GM18520 (cell line): Measurements from ENCODE around the gene TCL1A.
"Not testable (repeated sequence)": the region's sequence is repeated elsewhere in the genome, so short reads cannot be mapped to it uniquely, and the experiment has no call there.

Experiments used
- ATAC-seq: cut with Tn5 transposase; IDR thresholded peaks from one replicate; pipeline ENCODE4 v1.9.1; 2021; ENCODE audit not compliant: unreplicated experiment

Gene TCL1A

GRCh38 chr14:95713596-95714371, at the start of gene TCL1A:
Gene TCL1A (minus strand): TSS chr14:95714125. CDS start chr14:95714066, 59 bp downstream.
- ATAC-seq: peak; percentile 44

DNA sequence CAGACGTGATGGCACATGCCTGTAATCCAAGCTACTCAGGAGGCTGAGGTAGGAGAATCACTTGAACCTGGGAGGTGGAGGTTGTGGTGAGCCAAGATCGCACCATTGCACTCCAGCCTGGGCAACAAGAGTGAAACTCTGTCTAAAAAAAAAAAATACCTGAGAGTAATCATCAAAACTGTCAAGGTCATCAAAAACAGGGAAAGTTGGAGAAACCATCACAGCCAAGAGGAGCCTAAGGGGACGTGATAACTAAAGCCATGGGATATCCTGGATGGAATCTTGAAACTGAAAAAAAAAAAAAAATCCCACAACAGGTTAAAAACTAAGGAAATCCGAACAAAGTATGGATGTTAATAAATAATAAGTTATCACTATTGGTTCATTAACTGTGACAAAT, 49.1 kb upstream of the TCL1A start:
- ATAC-seq: not testable (repeated sequence)

DNA sequence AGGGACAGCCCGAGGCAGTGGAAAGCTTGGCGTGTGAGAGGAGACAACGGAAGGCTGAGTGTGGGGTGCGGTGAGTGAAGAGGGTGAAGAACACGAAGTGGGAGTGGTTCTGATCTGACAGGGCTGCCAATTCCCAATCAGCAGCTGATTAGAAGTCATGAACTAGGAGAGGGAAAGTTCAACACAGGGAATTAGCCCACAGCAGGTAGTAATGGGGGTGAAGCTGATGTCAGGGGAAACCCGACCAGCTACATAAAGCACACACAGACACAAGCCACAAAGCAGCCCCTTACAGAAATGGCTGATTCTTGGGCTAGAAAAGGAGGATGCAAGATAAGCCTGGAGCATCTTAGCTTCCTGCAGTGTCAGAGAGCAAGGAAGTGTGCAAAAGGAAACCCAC, 47.5 kb upstream of the TCL1A start:
- ATAC-seq: no peak

- ATAC-seq: no peak
Measured at GRCh38 chr14:95760596-95760995, 46.7 kb upstream of the TCL1A start.

GRCh38 chr14:95759941-95760340, 46.0 kb upstream of the TCL1A start:
- ATAC-seq: no peak

DNA sequence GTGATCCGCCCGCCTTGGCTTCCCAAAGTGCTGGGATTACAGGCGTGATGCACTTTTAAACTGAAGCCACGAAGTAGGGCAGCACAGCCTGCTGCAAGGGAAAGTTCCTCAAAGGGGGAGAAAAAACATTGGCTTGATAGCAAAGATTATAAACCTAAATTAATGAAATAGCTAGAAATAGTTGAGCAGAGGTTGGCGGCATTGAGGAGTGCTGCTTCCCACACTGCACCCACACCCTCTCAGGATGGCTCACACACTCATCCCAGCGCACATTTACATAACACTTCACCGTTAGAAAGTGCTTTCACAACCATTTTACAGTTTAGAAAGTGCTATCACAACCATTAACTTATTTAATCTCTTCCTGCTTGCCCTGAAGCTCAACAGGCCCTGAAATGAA, 44.4 kb upstream of the TCL1A start:
- no peak for ATAC-seq

DNA sequence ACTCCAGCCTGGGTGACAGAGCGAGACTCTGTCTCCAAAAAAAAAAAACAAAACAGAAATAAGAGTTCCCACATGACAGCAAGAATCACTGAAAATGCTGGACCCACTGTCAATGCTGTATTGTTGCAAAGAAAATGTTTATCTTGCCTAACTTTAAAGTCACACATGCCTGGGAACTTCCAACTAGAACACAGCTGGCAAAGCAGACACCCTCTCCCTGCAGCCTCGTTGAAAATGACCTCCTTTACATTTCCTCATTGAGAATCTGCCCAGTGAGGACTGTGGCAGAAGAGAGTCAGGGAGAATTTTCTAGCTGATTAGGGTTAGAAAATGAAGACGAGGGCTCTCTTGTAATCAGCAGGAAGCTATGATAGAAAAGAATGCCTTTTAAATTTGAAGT, 42.8 kb upstream of the TCL1A start:
- ATAC-seq: no peak

GRCh38 chr14:95756127-95756526, 42.2 kb upstream of the TCL1A start:
- ATAC-seq: no peak

- no peak for ATAC-seq
Measured at GRCh38 chr14:95741781-95742180, 27.9 kb upstream of the TCL1A start.

- ATAC-seq: no peak
Measured at GRCh38 chr14:95741038-95741490, 27.1 kb upstream of the TCL1A start.

GRCh38 chr14:95739356-95739755, 25.4 kb upstream of the TCL1A start:
- ATAC-seq: no peak

DNA sequence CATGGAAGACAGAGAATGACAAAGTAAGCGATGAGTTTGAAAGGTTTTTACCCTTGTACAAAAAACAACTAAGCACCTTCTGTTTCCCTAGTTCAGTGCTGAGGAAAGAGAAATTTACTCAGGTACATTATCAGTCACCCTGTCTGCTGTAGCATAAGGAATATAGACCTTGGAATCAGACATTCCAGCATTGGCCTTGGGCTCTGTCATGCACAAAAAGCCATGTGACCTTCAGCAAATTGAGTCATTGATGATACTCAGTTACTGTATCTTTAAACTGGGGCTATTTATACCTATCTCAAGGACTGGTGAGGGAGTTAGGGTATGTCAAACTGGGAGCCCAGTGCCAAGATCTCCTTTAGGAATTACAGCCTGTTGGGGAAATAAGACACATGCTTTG, 19.3 kb upstream of the TCL1A start:
- ATAC-seq: no peak

DNA sequence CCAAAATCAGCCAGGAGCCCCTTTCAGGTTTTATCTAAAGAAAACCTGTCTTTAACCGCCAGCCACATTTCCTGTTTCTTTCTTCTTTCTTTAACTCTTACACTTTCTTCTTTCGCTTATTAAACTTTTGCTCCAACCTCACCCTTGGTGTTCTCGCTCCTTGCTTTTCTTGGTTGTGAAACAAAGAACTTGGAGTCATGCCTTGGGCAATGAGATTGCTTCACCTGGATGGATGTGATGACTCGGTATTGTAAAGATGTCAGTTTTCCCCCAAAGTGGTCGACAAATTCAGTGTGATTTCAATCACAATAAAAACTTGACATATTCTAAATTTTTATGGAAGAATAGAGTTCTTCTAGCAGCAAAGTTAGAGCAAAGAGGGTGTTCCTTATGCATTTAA, 16.2 kb upstream of the TCL1A start:
- ATAC-seq: no peak

GRCh38 chr14:95729402-95730028, 15.6 kb upstream of the TCL1A start:
- ATAC-seq: not testable (repeated sequence)

DNA sequence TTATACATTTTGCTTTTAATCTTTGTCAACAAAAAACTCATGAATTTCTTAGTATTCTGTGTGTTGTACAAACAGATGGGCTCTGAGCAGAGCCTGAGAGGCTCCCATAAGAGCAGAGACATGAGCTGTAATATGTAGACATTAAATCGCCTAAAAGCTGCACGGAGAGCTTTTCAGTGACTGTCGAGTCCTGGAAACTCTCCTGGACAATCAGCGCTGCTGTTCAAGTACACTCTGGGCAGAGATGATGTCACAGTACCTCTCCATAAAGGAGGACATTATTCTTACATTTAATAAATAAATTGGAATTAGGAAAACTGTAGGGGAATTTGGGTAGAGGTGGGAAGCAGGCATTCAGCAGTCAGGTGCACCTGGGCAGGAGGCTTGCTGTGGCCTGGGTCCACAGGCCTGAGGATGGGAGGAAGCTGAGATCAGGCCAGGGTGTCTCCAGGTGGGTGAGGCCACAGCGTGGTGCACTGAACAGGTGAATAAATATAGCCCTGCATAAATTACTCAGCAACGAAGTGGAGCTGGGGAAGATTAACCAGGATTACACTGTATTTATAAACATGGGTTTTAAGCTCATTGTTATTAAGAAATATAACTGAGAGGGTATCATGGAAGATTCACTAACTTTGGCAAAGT, 13.3 kb upstream of the TCL1A start:
- no peak for ATAC-seq

DNA sequence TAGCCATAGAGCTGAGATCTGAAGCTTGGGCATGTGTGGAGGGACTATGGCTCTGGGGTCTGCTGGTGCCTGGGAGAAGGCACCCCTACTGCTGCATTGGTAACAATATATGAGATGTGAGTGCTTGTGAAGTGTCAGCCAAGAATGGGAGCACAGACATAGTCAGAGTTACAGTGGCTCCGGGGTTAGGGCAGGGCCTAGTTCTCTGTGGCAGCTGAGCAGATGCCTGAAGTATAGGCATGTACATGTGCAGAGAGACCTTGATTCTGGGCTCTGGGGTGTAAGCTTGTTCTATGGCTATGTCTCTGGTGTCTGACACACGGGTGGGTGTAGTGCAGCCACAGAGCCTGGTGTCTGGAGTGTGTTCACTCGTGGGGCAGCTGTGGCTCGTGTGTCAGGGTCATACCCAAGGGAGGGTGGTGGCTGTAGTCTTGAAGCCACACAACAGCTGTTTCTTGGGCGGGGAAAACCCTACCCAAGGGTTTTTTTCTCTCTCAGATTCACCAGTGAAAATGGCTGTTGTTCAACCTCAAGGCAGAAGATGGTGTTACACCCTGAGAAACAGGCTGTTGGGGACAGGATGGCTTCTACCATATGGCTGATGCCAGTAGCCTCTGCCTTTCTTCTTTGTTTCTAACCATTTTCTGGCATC, 11.9 kb upstream of the TCL1A start:
- peak; percentile 82 for ATAC-seq

- ATAC-seq: no peak
Measured at GRCh38 chr14:95722525-95723190, 8.7 kb upstream of the TCL1A start.

GRCh38 chr14:95712398-95712797, 1.5 kb downstream of the TCL1A start:
- no peak for ATAC-seq

GRCh38 chr14:95711476-95712176, 2.3 kb downstream of the TCL1A start:
- ATAC-seq: no peak

DNA sequence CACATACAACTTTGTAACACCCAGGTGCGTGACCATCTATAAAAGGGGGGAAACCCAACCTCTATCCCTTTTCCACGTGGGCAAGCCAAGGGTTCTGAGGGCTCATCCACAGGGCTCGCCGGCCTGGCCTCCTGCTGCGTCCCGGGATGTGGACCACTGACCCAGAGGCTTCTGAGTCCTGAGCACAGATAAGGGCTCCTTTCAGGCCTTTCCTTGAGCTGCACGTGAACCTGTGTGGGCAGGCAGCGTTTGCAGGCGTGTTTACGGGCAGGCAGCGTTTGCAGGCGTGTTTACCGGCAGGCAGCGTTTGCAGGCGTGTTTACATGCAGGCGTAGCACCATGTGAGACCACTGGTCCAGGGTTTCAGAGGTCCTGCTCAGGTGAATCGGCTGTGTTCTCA, 3.8 kb downstream of the TCL1A start:
- ATAC-seq: no peak
